CD8-positive, alpha-beta memory T cell (primary cell): Measurements from ENCODE around the gene DDX17. TPM values are rescaled to one million over a fixed set of nuclear protein-coding genes. Genes with fewer than 3 reads are reported as not detected.
A peak's percentile ranks its signal among the peaks of the same experiment; 100 is the strongest.

ENCODE experiments used
- CTCF ChIA-PET: fragments of 350-600 bp; sonication (Branson Sonifier 250); formaldehyde crosslinking; loops from one replicate; lab custom pipeline; 2021; ENCODE audit warnings: antibody characterized with exemption; lab: Charles Lee
- POLR2A ChIA-PET: fragments of 350-600 bp; sonication (Branson Sonifier 250); formaldehyde crosslinking; loops from one replicate; lab custom pipeline; 2021; ENCODE audit warnings: antibody characterized with exemption; lab: Charles Lee
- DNase-seq, 5 donors: peaks; one replicate each; pipeline versions ENCODE4 v3.0.0 to v3.0.0-alpha.2; 2020 to 2022; ENCODE audit warnings: mixed read lengths in 1 of 5
- H3K27ac ChIP-seq: one replicate; pipeline ENCODE4 v1.7.0; 2013; ENCODE audit warnings: low read depth, mild to moderate bottlenecking, low read length, moderate library complexity
- H3K27me3 ChIP-seq: 2 replicates; pipeline ENCODE4 v1.7.0; 2013; ENCODE audit warnings: low read length, mild to moderate bottlenecking; ENCODE audit not compliant: insufficient read depth, poor library complexity, severe bottlenecking
- H3K36me3 ChIP-seq: 2 replicates; pipeline ENCODE4 v1.7.0; 2013; ENCODE audit warnings: mild to moderate bottlenecking, low read length, moderate library complexity; ENCODE audit not compliant: insufficient read depth
- H3K4me1 ChIP-seq: 2 replicates; pipeline ENCODE4 v1.7.0; 2013; ENCODE audit warnings: mild to moderate bottlenecking, low read length, moderate library complexity; ENCODE audit not compliant: insufficient read depth
- H3K4me3 ChIP-seq: 2 replicates; pipeline ENCODE4 v1.7.0; 2013; ENCODE audit warnings: mild to moderate bottlenecking, low read length
- H3K9me3 ChIP-seq: 2 replicates; pipeline ENCODE4 v1.7.0; 2013; ENCODE audit warnings: mild to moderate bottlenecking, low read length
- H3K27ac Mint-ChIP-seq, 8 donors: one replicate each; pipeline ENCODE4 v1.8.0; 2020 to 2021; ENCODE audit warnings: mixed read lengths in 8 of 8, mild to moderate bottlenecking in 6 of 8, inconsistent platforms in 3 of 8, moderate library complexity in 3 of 8
- H3K27me3 Mint-ChIP-seq, 2 donors: one replicate each; pipeline ENCODE4 v1.8.0; 2020 to 2021; ENCODE audit warnings: mixed read lengths in 2 of 2, mild to moderate bottlenecking in 1 of 2, moderate library complexity in 1 of 2
- H3K36me3 Mint-ChIP-seq, 3 donors: one replicate each; pipeline ENCODE4 v1.8.0; 2020 to 2021; ENCODE audit warnings: mixed read lengths in 3 of 3, inconsistent platforms in 1 of 3, mild to moderate bottlenecking in 1 of 3
- H3K4me1 Mint-ChIP-seq, 3 donors: one replicate each; pipeline ENCODE4 v1.8.0; 2020 to 2021; ENCODE audit warnings: mixed read lengths in 3 of 3, inconsistent platforms in 1 of 3, mild to moderate bottlenecking in 1 of 3
- H3K4me3 Mint-ChIP-seq, 7 donors: one replicate each; pipeline ENCODE4 v1.8.0; 2020 to 2021; ENCODE audit warnings: mixed read lengths in 7 of 7, mild to moderate bottlenecking in 6 of 7, moderate library complexity in 4 of 7, inconsistent platforms in 2 of 7
- H3K9me3 Mint-ChIP-seq, 5 donors: one replicate each; pipeline ENCODE4 v1.8.0; 2020 to 2022; ENCODE audit warnings: mixed read lengths in 5 of 5, mild to moderate bottlenecking in 3 of 5, moderate library complexity in 2 of 5, inconsistent platforms in 1 of 5
- polyA plus RNA-seq: library from polyadenylated mRNA; unstranded; fragments of 300-500 nt; fragmentation: Illumina TruSeq; gene quantifications from one replicate; pipeline ENCODE4 v1.2.3, GENCODE V29; 2021
- total RNA-seq, 2 experiments: library from RNA; stranded (reverse); gene quantifications; one replicate each; pipeline ENCODE4 v1.2.3, GENCODE V29; 2021

Gene DDX17
- total and polyA plus RNA-seq, 3 experiments from 2014 or later = 41.4 to 369 (median 358) TPM

- no peak for DNase-seq
- CTCF ChIA-PET = no interaction called here
Observed at GRCh38 chr22:38469306-38469781, 36.8 kb downstream of the DDX17 start.

GRCh38 chr22:38468443-38469305, 37.4 kb downstream of the DDX17 start:
- Histone ChIP-seq H3K4me3 (peak overlapping the region; percentile 37), H3K27ac (peak overlapping the region; percentile 67), H3K27me3 (peaks cover 13% of the 10 kb centered on the region), H3K4me1 (no peaks in the 10 kb centered on the region), H3K36me3 (no peaks in the 10 kb centered on the region), H3K9me3 (no peaks in the 10 kb centered on the region)
- no peak overlapping the region for H3K27ac Mint-ChIP-seq
- H3K36me3 Mint-ChIP-seq = no peaks in the 10 kb centered on the region
- POLR2A ChIA-PET = no interaction called here
- peaks cover 0 to 14% (median 10%) of the 10 kb centered on the region in 3 donors for H3K4me1 Mint-ChIP-seq
- CTCF ChIA-PET = no interaction called here
- H3K27me3 Mint-ChIP-seq = peaks cover 14 to 28% of the 10 kb centered on the region in 2 donors
- H3K9me3 Mint-ChIP-seq = no peaks in the 10 kb centered on the region
- H3K4me3 Mint-ChIP-seq = peak overlapping the region; percentile 20 to 79 (median 67)
- DNase-seq = no peak

More at GRCh38 chr22:38469306-38469781, 36.8 kb downstream of the DDX17 start:
- no peak overlapping the region for H3K27ac Mint-ChIP-seq
- peaks cover 0 to 14% (median 10%) of the 10 kb centered on the region in 3 donors for H3K4me1 Mint-ChIP-seq
- H3K27ac ChIP-seq = no peak overlapping the region
- no peaks in the 10 kb centered on the region for H3K4me1 ChIP-seq
- H3K27me3 ChIP-seq = peaks cover 10% of the 10 kb centered on the region
- no peaks in the 10 kb centered on the region for H3K36me3 Mint-ChIP-seq
- H3K36me3 ChIP-seq = no peaks in the 10 kb centered on the region
- no peaks in the 10 kb centered on the region for H3K9me3 ChIP-seq
- no peaks in the 10 kb centered on the region for H3K9me3 Mint-ChIP-seq
- peak overlapping the region in 1 of 7 donors; percentile 23 for H3K4me3 Mint-ChIP-seq
- H3K4me3 ChIP-seq = no peak overlapping the region
- H3K27me3 Mint-ChIP-seq = peaks cover 9 to 21% of the 10 kb centered on the region in 2 donors
- POLR2A ChIA-PET = no interaction called here

- no peaks in the 10 kb centered on the region for H3K9me3 ChIP-seq
- H3K4me3 ChIP-seq = peak within 1 kb of the TSS; percentile 37
- ChIA-PET POLR2A (no interaction called here), CTCF (no interaction called here)
- peaks cover 13% of the 10 kb centered on the region for H3K27me3 ChIP-seq
- no peaks in the 10 kb centered on the region for H3K36me3 Mint-ChIP-seq
- DNase-seq = peak in 3 of 5 donors; percentile 22 to 26 (median 25)
- peak within 1 kb of the TSS; percentile 67 for H3K27ac ChIP-seq
- no peaks in the 10 kb centered on the region for H3K4me1 ChIP-seq
- peak within 1 kb of the TSS in 1 of 8 donors; percentile 81 for H3K27ac Mint-ChIP-seq
- no peaks in the 10 kb centered on the region for H3K9me3 Mint-ChIP-seq
- H3K4me3 Mint-ChIP-seq = peak within 1 kb of the TSS; percentile 61 to 86 (median 71)
- no peaks in the 10 kb centered on the region for H3K36me3 ChIP-seq
- peaks cover 0 to 14% (median 10%) of the 10 kb centered on the region in 3 donors for H3K4me1 Mint-ChIP-seq
- peaks cover 19 to 35% of the 10 kb centered on the region in 2 donors for H3K27me3 Mint-ChIP-seq
Observed at GRCh38 chr22:38467904-38468442, 38.1 kb downstream of the DDX17 start, which contains the start of gene KDELR3. Gene KDELR3, plus strand, starts transcription at chr22:38468096. Its CDS starts 138 bp downstream, at chr22:38468234.

GRCh38 chr22:38467438-38467903, 38.6 kb downstream of the DDX17 start:
- no peak for DNase-seq
- ChIA-PET POLR2A (no interaction called here), CTCF (no interaction called here)
- Histone ChIP-seq H3K27ac (peak overlapping the region; percentile 16), H3K36me3 (no peaks in the 10 kb centered on the region), H3K4me3 (no peak overlapping the region), H3K27me3 (peaks cover 13% of the 10 kb centered on the region), H3K9me3 (no peaks in the 10 kb centered on the region), H3K4me1 (no peaks in the 10 kb centered on the region)
- peak overlapping the region; percentile 32 to 86 (median 66) for H3K4me3 Mint-ChIP-seq
- peaks cover 20 to 36% of the 10 kb centered on the region in 2 donors for H3K27me3 Mint-ChIP-seq
- no peak overlapping the region for H3K27ac Mint-ChIP-seq
- H3K36me3 Mint-ChIP-seq = no peaks in the 10 kb centered on the region
- H3K4me1 Mint-ChIP-seq = peaks cover 0 to 14% (median 10%) of the 10 kb centered on the region in 3 donors
- no peaks in the 10 kb centered on the region for H3K9me3 Mint-ChIP-seq

GRCh38 chr22:38465673-38466490, 40.2 kb downstream of the DDX17 start:
- ChIA-PET POLR2A (no interaction called here), CTCF (no interaction called here)

GRCh38 chr22:38464992-38465672, 41.0 kb downstream of the DDX17 start:
- H3K36me3 ChIP-seq = no peaks in the 10 kb centered on the region
- no peaks in the 10 kb centered on the region for H3K9me3 Mint-ChIP-seq
- peaks cover 25 to 50% of the 10 kb centered on the region in 2 donors for H3K27me3 Mint-ChIP-seq
- POLR2A ChIA-PET = no interaction called here
- no peak overlapping the region for H3K4me3 ChIP-seq
- H3K27ac Mint-ChIP-seq = peak overlapping the region in 1 of 8 donors; percentile 22
- no peaks in the 10 kb centered on the region for H3K36me3 Mint-ChIP-seq
- H3K4me1 ChIP-seq = no peaks in the 10 kb centered on the region
- H3K4me3 Mint-ChIP-seq = peak overlapping the region in 1 of 7 donors; percentile 32
- no peak overlapping the region for H3K27ac ChIP-seq
- CTCF ChIA-PET = no interaction called here
- no peaks in the 10 kb centered on the region for H3K9me3 ChIP-seq
- no peak for DNase-seq
- peaks cover 7 to 33% (median 10%) of the 10 kb centered on the region in 3 donors for H3K4me1 Mint-ChIP-seq
- peaks cover 13% of the 10 kb centered on the region for H3K27me3 ChIP-seq

More at GRCh38 chr22:38465673-38466490, 40.2 kb downstream of the DDX17 start:
- peaks cover 7 to 27% (median 10%) of the 10 kb centered on the region in 3 donors for H3K4me1 Mint-ChIP-seq
- Histone ChIP-seq H3K27ac (no peak overlapping the region), H3K4me1 (no peaks in the 10 kb centered on the region), H3K4me3 (no peak overlapping the region), H3K36me3 (no peaks in the 10 kb centered on the region), H3K27me3 (peaks cover 13% of the 10 kb centered on the region), H3K9me3 (no peaks in the 10 kb centered on the region)
- H3K36me3 Mint-ChIP-seq = no peaks in the 10 kb centered on the region
- no peak for DNase-seq
- H3K27me3 Mint-ChIP-seq = peaks cover 20 to 43% of the 10 kb centered on the region in 2 donors
- H3K27ac Mint-ChIP-seq = peak overlapping the region in 1 of 8 donors; percentile 22
- H3K9me3 Mint-ChIP-seq = no peaks in the 10 kb centered on the region
- peak overlapping the region in 1 of 7 donors; percentile 32 for H3K4me3 Mint-ChIP-seq
